IPS DF 19.7 (cell line): Measurements from ENCODE around the gene TUBA4A.
"Not testable (repeated sequence)": the region's sequence is repeated elsewhere in the genome, so short reads cannot be mapped to it uniquely, and the experiment has no call there.

Experiments used
- DNase-seq: peaks from one replicate; pipeline ENCODE4 v3.0.0-alpha.2; 2013; ENCODE audit warnings: low read depth, low spot score

TUBA4A gene

DNA sequence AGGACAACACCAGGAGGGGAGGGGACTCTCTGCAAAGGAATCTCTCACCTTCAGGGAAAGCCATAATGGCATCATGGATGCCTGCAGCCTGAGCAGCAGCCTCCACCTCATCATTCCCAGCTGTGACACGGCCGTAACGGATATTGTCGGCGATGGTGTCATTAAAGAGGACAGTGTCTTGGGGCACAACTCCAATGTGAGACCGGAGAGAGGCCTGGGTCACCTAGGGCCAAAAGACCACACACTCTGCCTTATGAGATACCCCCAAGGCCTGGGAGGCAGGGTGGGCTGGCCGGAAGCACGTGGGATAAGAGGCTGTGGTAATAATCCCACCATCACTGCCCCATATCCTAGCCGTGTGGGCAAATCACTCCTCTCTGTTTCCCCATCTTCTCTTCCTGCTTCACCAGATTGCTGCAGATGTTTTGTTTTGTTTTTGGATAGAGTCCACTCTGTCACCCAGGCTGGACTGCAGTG lies 42.8 kb downstream of the TUBA4A start:
- DNase-seq, result no peak

DNA sequence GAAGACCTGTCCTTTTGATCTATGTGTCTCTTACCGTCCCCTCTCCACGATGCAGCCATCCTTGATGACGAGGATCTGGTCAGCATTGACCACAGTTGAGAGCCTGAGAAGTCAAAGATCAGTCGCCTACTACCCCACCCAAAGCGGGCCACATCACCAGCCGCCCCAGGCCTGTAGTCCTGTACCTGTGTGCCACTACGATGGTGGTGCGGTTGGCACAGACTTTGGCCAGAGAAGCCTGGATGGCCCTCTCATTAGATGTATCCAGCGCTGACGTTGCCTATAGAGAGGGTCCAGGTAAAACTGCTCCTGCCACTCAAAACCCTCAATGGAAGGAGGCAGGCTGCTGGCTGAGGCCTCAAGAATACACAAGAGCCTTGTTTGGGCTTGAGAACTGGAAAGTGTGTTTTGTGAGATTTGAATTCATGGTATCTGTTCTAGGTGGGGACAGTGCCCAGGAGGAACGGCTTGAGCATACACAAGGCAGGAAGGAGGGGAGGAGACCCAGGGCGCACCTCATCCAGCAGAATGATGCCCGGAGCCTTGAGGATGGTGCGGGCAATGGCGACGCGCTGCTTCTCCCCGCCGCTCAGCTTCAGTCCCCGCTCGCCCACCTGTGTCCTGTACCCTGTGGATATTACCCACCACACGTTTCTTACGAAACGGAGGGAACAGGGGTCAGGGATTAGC lies 43.4 kb downstream of the TUBA4A start:
- DNase-seq, result no peak

DNA sequence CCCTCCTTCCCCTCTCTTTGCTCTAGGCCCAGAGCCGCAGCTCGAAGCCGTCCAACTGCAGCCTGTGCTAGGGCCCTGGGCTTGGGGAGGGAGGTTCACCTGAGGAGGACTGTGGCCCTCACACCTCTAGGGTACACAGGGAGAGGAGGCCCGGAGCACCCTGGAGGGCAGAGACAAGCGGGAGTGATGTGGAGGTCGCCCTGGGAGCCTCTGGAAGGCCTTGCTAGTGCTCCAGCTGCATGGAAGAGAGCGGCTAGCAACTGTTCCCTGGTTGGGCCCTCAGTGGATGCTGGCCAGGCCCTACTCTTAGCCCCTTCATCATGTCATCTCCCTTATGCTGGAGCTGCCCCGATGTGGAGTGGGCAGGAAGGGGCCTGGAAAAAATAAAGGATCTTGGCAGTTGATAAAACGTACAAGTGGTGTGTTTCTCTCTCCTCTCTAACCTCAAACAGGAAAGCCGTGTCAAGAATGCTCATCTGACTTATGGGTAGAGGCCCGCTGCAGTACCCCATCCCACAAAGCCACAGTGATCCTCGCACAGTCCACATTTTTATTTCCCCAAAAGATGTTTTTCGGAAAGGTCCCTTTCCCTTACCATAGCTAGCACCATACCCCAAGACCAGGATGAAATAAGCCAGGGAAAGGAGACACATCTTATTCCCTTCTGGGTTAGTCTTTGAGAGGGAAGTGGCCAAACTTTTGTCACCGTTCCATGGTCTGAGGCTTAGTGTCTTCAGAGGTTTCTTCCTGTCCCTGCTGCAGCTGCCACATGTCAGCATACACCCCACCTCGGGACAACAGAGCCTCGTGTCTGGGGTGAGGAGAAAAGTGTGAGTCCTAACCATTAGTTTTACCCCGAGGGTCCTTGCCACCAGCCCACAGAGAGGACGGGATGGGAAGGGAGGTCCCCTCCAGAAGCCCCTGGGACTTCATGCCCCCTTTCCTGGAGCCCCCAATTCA lies 44.2 kb downstream of the TUBA4A start:
- DNase-seq, result no peak

DNA sequence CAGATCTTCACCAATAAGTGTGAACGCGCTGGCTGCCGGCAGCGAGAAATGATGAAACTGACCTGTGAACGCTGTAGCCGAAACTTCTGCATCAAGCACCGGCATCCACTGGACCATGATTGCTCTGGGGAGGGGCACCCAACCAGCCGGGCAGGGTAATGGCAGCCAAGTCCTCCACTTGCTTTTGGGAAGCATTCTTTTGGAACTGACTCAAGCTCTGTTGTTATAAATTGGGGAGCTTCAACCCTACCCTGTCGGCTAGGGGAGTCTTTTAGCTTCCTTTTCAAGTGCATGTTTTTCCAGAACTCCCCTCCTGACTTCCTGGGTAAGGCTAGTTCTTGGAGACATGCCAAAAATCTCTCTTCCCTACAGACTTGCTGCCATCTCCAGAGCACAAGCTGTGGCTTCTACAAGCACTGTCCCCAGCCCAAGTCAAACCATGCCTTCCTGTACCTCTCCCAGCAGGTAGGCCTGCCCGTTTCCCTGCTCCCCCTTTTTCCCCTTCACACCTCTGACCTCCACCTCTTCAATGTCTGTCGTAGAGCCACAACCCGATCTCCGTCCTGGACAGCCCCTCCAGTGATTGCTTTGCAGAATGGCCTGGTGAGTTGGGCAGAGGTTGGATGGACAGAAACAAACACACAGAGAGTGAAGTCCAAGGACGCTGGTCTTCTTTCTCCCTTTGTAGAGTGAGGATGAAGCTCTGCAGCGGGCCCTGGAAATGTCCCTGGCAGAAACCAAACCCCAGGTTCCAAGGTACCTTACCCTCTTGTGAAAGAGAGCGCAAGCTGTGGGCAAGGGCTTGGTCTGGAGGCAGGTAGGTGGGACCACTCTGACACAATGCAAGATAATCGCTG lies 45.6 kb downstream of the TUBA4A start:
- DNase-seq, result no peak

DNA sequence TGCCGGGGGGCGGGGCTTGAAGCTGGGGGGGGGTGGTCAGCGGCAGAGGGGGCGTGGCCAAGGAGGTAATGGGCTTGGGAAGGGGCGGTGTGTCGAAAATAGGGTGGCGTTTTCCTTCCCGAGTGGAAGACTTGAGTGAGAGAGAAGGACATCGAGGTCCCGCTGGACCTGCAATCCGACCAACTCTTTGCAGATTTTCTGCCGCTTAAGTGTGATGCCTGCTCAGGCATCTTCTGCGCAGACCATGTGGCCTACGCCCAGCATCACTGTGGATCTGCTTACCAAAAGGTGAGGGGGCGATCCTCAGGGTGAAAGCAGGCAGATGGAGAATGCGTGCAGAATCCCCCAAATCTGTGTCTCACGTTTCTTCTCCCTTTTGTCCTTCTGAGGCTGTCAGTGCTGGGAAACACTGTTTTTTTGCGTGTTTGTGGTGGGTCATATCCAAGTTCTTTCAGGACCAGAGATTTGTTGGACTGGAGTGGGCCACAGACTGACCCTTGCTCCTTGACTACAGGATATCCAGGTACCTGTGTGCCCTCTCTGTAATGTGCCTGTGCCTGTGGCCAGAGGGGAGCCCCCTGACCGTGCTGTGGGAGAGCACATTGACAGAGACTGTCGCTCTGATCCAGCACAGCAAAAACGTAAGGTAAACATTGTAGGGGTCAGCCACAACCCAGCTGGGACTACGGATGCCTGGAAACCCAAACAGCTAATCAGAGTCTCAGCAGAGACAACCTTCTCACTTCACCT lies 46.4 kb downstream of the TUBA4A start:
- no peak for DNase-seq

DNA sequence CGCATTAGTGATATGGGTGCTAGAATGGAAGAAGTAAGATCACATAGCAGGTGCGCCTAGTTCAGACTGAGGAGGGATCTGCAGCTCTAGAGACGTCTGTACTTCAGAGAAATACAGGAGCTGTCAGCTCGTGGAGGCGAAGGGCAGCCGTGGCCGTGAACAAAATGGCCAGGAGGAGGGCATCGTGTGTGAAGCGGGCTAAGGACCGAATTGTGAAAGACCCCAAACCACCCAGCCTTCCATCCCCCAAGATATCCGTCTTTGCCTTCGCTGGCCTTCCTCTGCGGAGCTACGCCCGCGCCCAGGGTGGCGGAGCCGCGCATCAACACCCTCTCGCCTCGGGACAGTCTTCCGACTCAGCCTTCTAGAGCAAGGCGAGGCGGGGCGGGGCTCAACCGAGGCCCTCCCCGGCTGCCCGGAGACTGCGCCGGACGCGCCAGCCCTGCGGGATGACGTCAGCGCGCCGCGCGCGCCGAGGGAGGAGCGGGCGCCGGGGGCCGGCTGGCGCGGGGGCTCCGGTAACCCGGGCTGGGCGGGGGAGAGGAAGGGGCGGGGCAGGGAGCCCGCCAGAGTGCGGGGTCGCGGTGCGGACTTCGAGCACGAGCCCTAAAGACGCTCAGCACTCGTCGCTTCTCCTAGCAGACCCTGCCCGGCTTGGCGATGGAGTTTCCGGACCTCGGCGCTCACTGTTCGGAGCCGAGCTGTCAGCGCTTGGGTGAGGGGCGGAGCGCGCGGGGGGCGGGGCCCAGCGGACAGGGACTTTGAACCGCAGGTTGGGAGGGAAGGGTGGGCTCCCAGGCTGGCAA lies 47.2 kb downstream of the TUBA4A start, which contains the start of gene ZFAND2B:
Gene ZFAND2B (plus strand): TSS at position 455 of the 806 bp plus-strand sequence. CDS start 206 bp downstream, at position 661.
- no peak for DNase-seq

DNA sequence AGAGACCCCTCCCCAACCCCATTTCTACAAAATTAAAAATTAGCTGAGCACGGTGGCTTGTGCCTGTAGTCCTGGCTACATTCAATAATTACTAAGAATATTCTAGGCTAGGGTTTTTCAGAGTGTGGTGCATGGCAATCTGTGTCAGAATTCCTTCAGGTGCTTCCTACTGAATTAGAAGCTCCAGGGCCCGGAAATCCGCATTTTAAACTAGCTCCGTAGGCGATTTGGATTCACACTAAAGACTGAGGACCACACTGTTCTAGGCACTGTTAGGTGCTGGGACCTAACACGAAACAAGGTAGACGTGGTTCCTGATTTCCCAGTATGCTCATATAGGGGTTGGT lies 47.8 kb downstream of the TUBA4A start:
- DNase-seq, result no peak

DNA sequence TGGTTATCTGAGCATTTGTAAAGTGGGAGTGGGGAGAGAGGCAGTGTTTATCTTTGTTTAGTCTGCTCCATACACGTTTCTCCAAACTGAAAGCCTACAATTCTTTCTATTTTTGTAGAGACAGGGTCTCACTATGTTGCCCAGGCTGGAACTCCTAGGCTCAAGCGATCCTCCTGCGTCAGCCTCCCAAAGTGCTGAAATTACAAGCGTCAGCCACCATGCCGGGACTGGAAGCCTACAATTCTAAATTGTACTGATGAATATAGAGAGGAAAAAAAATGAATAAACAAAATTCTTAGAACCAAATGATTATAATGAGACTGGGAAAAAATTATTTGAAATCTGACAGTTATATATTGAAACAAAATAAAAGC lies 48.6 kb downstream of the TUBA4A start:
- no peak for DNase-seq

DNA sequence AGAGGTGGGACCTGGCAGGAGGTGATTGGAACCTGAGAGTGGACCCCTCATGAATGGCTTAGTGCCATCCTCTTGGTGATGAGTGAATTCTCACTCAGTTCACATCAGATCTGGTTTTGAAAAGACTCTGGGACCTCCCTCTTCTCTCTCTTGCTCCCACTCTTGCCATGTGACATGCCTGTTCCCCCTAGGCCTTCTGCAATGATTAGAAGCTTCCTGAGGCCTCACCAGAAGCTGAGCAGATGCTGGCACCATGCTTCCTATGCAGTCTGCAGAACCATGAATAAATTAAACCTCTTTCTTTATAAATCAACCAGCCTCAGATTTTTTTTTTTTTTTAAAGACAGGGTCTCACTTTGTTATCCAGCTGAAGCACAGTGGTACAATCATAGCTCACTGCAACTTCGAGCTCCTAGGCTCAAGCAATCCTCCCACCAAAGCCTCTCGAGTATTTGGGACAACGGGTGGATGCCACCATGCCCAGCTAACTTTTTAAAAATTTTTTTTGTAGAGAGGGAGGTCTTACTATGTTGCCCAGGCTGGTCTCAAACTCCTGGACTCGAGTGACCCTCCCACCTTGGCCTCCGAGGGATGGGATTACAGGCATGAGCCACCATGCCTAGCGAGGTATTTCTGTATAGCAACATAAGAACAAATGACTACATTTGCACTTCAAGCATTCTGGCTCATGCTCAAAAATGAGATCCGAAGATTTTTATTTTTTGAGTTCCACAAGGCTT lies 49.1 kb downstream of the TUBA4A start:
- DNase-seq, result no peak

DNA sequence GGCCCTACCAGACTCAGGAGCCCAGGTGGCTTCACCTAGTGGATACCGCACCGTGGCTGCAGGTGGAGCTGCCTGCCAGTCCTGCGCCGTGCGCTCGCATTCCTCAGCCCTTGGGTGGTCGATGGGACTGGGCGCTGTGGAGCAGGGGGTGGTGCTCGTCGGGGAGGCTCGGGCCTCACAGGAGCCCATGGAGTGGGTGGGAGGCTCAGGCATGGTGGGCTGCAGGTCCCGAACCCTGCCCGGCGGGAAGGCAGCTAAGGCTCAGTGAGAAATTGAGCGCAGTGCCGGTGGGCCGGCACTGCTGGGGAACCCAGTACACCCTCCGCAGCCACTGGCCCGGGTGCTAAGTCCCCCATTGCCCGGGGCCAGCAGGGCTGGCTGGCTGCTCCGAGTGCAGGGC lies 52.4 kb downstream of the TUBA4A start:
- DNase-seq, result not testable (repeated sequence)

DNA sequence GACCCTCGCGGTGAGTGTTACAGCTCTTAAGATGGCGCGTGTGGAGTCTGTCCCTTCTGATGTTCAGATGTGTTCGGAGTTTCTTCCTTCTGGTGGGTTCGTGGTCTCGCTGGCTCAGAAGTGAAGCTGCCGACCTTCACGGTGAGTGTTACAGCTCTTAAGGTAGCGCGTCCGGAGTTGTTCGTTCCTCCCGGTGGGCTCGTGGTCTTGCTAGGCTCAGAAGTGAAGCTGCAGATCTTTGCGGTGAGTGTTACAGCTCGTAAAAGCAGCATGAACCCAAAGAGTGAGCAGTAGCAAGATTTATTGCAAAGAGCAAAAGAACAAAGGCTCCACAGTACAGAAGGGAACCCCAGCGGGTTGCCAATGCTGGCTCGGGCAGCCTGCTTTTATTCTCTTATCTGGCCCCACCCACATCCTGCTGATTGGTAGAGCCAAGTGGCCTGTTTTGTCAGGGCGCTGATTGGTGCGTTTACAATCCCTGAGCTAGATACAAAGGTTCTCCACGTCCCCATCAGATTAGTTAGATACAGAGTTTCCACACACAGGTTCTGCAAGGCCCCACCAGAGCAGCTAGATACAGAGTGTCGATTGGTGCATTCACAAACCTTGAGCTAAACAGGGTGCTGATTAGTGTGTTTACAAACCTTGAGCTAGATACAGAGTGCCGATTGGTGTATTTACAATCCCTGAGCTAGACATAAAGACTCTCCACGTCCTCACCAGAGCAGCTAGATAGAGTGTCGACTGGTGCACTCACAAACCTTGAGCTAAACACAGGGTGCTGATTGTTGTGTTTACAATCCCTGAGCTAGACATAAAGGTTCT lies 53.0 kb downstream of the TUBA4A start:
- DNase-seq, result not testable (repeated sequence)
